Measurements from ENCODE around the gene CEP95. TPM values are rescaled to one million over a fixed set of nuclear protein-coding genes. Genes with fewer than 3 reads are reported as not detected.

CEP95 gene
- total and polyA plus RNA-seq, 10 of the 15 experiments (the other 5 are each of a cell fraction or from before 2014, with no cell fraction given): 17.7 to 54.9 (median 29.6) TPM

GRCh38 chr17:64505340-64506200, 1.2 kb upstream of the CEP95 start (continued):
- TF ChIP-seq IKZF2 (IDR thresholded peaks at IDR 0.05): no peak
- TF ChIP-seq CTCF (IDR thresholded peaks at IDR 0.05 in 2 of 3, conservative IDR thresholded peaks at IDR 0.05 in 1 of 3; ENCODE audit: control insufficient read depth in 2 of 3, extremely low read depth in 1 of 3, insufficient read depth in 1 of 3, low read depth in 3 of 3, low read length in 3 of 3): no peak
- no peak for TF ChIP-seq E4F1 (IDR thresholded peaks at IDR 0.05; ENCODE audit: borderline replicate concordance, partially characterized antibody)
- no peak for TF ChIP-seq PAX5 (IDR thresholded peaks at IDR 0.05; ENCODE audit: borderline replicate concordance, low read depth, low read length)
- TF ChIP-seq REST (IDR thresholded peaks at IDR 0.05; ENCODE audit: low read depth, low read length): no peak
- peak; percentile 59; the same call in 1 of the 2 replicates for TF ChIP-seq ASH2L (IDR thresholded peaks at IDR 0.05; ENCODE audit: borderline replicate concordance, low read depth)
- TF ChIP-seq E2F4 (IDR thresholded peaks at IDR 0.05; ENCODE audit: low read depth, low read length): no peak
- peak; percentile 79 for TF ChIP-seq ZNF207 (IDR thresholded peaks at IDR 0.05; ENCODE audit: borderline replicate concordance)
- no peak for TF ChIP-seq STAT3 (IDR thresholded peaks at IDR 0.05; ENCODE audit: low read depth, low read length)
- TF ChIP-seq CREB1 (IDR thresholded peaks at IDR 0.05; ENCODE audit: low read depth): no peak
- no peak for TF ChIP-seq IKZF1 (conservative IDR thresholded peaks at IDR 0.05)
- TF ChIP-seq ZNF592 (IDR thresholded peaks at IDR 0.05): no peak
- TF ChIP-seq ZNF24 (IDR thresholded peaks at IDR 0.05): no peak

Measured in GM12878 (cell line).